ENCODE data around the gene TMBIM6. TPM values are rescaled to one million over a fixed set of nuclear protein-coding genes. Genes with fewer than 3 reads are reported as not detected.
"Not testable (repeated sequence)": the region's sequence is repeated elsewhere in the genome, so short reads cannot be mapped to it uniquely, and the experiment has no call there.

Gene TMBIM6
- polyA plus RNA-seq, 1 experiment, result 771 TPM

DNA sequence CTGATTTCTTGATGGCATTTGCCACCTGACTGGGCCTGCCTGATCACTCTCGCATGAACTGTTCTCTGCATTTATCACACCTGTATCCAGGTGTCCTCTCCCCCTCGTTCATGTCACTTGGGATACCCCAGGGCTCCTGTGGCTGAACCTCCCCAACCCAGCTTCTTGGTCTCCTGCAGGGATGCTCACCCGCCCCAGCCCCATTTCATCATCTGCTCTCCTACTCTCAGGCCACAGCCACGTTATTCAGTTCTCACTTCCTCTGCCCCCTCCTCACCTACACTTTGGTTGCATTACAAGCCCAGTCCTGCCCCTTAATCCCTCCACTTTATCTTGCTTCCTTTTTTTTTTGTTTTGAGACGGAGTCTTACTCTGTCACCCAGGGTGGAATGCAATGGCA is 35.5 kb downstream of the TMBIM6 start:
- H3K36me3 ChIP-seq (ENCODE audit: control insufficient read depth, insufficient read depth, low read length), result no peaks in the 10 kb centered on the region
- no peak overlapping the region for H3K4me3 ChIP-seq (ENCODE audit: low read depth, low read length)
- TF ChIP-seq, protein P1, sequence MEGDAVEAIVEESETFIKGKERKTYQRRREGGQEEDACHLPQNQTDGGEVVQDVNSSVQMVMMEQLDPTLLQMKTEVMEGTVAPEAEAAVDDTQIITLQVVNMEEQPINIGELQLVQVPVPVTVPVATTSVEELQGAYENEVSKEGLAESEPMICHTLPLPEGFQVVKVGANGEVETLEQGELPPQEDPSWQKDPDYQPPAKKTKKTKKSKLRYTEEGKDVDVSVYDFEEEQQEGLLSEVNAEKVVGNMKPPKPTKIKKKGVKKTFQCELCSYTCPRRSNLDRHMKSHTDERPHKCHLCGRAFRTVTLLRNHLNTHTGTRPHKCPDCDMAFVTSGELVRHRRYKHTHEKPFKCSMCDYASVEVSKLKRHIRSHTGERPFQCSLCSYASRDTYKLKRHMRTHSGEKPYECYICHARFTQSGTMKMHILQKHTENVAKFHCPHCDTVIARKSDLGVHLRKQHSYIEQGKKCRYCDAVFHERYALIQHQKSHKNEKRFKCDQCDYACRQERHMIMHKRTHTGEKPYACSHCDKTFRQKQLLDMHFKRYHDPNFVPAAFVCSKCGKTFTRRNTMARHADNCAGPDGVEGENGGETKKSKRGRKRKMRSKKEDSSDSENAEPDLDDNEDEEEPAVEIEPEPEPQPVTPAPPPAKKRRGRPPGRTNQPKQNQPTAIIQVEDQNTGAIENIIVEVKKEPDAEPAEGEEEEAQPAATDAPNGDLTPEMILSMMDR (IDR thresholded peaks at IDR 0.05; ENCODE audit: insufficient read depth, low read depth, low read length), result no peak
- no peak for DNase-seq (ENCODE audit: low read depth)
- POLR2A ChIA-PET, result no interaction called here
- no peaks in the 10 kb centered on the region for H3K27me3 ChIP-seq (ENCODE audit: control insufficient read depth, insufficient read depth, low read length)
- CTCF ChIA-PET, result interaction anchor here (0.6 to 3.3 kb wide), 17 partner anchors 9 to 197 kb away, joined by 3 to 59 read pairs (median 5); partner anchors contain the start of genes AQP2 and TMBIM6

DNA sequence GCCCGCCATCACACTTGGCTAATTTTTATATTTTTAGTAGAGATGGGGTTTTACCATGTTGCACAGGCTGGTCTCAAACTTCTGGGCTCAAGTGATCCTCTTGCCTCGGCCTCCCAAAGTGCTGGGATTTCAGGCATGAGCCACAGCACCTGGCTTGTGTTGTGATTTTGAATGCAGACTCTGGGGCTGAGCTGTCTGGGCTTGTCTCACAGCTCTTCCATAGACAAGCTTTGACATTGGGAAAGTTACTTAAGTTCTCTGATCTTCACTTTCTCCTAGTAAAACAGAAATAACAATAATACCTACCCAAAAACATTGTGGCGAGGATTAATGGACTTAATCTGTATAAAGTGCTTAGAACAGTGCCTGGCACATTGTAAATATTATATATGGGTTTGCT is 36.0 kb downstream of the TMBIM6 start:
- Histone ChIP-seq H3K36me3 (ENCODE audit: control insufficient read depth, insufficient read depth, low read length) (no peaks in the 10 kb centered on the region), H3K4me3 (ENCODE audit: low read depth, low read length) (no peak overlapping the region), H3K27me3 (ENCODE audit: control insufficient read depth, insufficient read depth, low read length) (no peaks in the 10 kb centered on the region)
- ChIA-PET CTCF (interaction anchor here (0.6 to 3.3 kb wide), 23 partner anchors 10 to 278 kb away, joined by 3 to 59 read pairs (median 5); partner anchors contain the start of genes AQP2, BCDIN3D and TMBIM6), POLR2A (no interaction called here)
- TF ChIP-seq, protein P1 (IDR thresholded peaks at IDR 0.05; ENCODE audit: insufficient read depth, low read depth, low read length), result no peak
- no peak for DNase-seq (ENCODE audit: low read depth)

DNA sequence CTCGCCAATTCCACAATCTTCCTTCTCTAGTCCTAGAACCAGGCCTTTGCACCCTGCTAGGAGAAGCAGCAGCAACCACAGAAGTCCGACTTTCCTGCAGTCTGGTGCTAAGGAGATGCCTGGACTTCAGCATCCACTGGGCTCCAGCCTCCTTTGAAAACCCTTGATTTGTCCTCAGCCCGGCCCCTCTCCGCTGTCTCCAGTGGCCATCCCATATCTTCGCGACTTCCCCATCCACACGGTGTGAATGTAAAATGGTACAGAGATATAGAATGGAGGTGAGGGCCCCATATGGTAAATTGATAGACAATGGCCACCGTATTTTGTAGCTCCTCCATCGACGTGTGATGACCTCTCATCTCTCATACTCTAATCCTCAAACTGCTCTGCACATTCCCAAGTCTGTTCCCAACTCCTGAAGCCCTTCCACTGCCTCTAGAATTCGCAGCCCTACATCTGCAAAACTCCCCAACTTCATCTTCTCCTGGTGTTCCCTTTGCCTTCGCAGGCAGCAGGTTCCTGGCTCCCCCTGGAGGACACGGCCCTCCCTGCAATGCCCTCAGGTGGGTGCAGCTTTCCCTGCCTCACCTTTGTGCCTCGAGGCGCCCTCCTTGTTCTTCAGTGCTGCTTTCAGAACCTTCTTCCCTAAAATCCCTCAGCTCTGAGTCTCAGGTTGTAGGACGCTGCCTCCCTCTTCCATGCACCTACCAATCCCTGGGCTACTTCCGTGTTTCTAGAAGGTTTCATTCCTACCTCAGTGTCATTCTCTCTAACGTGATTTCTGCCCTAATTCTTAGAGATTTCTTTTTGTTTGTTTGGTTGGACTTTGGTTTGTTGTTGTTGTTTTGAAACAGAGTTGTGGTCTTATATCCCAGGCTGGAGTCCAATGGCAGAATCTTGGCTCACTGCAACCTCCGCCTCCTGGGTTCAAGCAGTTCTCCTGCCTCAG is 36.7 kb downstream of the TMBIM6 start:
- DNase-seq (ENCODE audit: low read depth), result no peak
- no peak overlapping the region for H3K4me3 ChIP-seq (ENCODE audit: low read depth, low read length)
- no peaks in the 10 kb centered on the region for H3K36me3 ChIP-seq (ENCODE audit: control insufficient read depth, insufficient read depth, low read length)
- TF ChIP-seq, protein P1 (IDR thresholded peaks at IDR 0.05; ENCODE audit: insufficient read depth, low read depth, low read length), result peak; percentile 93
- ChIA-PET CTCF (interaction anchor here (0.7 to 3.3 kb wide), 26 partner anchors 10 to 278 kb away, joined by 3 to 59 read pairs (median 4); partner anchors contain the start of genes AQP2, BCDIN3D and TMBIM6), POLR2A (no interaction called here)
- H3K27me3 ChIP-seq (ENCODE audit: control insufficient read depth, insufficient read depth, low read length), result no peaks in the 10 kb centered on the region

DNA sequence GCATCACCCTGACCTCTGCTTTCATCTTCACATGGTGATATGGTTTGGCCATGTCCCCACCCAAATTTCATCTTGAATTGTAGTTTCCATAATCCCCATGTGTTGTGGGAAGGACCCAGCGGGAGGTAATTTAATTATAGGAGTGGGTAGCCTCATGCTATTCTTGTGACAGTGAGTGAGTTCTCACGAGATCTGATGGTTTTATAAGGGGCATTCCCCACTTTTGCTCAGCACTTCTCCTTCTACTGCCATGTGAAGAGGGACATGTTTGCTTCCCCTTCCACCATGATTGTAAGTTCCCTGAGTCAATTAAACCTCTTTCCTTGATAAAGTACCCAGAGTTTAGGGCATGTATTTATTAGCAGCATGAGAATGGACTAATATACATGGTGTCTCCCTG is 38.2 kb downstream of the TMBIM6 start:
- Histone ChIP-seq H3K36me3 (ENCODE audit: control insufficient read depth, insufficient read depth, low read length) (no peaks in the 10 kb centered on the region), H3K27me3 (ENCODE audit: control insufficient read depth, insufficient read depth, low read length) (no peaks in the 10 kb centered on the region), H3K4me3 (ENCODE audit: low read depth, low read length) (no peak overlapping the region)
- DNase-seq (ENCODE audit: low read depth), result no peak
- POLR2A ChIA-PET, result no interaction called here
- TF ChIP-seq, protein P1 (IDR thresholded peaks at IDR 0.05; ENCODE audit: insufficient read depth, low read depth, low read length), result no peak
- CTCF ChIA-PET, result interaction anchor here (0.9 to 3.3 kb wide), 6 partner anchors 12 to 188 kb away, joined by 3 to 59 read pairs (median 12); no protein-coding TSS in a partner anchor

DNA sequence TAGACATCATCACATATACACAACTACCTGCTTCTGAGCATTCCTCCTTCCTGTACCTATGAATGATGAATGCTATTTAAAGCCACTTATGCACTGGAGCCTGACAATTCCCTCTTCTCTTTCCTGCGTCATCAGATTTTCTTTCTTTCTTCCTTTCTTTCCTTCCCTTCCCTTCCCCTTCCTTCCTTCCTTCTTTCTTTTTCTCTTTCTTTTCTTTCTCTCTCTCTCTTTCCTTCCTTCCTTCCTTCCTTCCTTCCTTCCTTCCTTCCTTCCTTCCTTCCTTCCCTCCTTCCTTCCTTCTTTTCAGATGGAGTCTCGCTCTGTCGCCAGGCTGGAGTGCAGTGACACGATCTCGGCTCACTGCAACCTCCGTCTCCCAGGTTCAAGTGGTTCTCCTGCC is 39.6 kb downstream of the TMBIM6 start:
- H3K36me3 ChIP-seq (ENCODE audit: control insufficient read depth, insufficient read depth, low read length); H3K27me3 ChIP-seq (ENCODE audit: control insufficient read depth, insufficient read depth, low read length); POLR2A ChIA-PET; DNase-seq (ENCODE audit: low read depth); H3K4me3 ChIP-seq (ENCODE audit: low read depth, low read length): not testable (repeated sequence)
- CTCF ChIA-PET, result interaction anchor here (0.7 to 1.3 kb wide), 2 partner anchors 91 to 187 kb away, joined by 3 read pairs; no protein-coding TSS in a partner anchor

Measured in BJ (cell line).